Loucy (cell line): ENCODE results near the gene PKP4.

ENCODE experiments used
- CTCF ChIP-seq: fragments of 200-600 bp; sonication (generic); conservative IDR thresholded peaks from 2 replicates; pipeline ENCODE4 v1.5.1; 2014; ENCODE audit warnings: mild to moderate bottlenecking, antibody characterized with exemption, low read length
- EZH2phosphoT487 ChIP-seq: fragments of 200-600 bp; IDR thresholded peaks from 2 replicates; pipeline ENCODE4 v1.6.1; 2018; ENCODE audit warnings: antibody characterized with exemption, mild to moderate bottlenecking, moderate library complexity, borderline replicate concordance

GRCh38 chr2:158688721-158689120 lies 232.0 kb downstream of the PKP4 start:
- TF ChIP-seq CTCF (no peak), EZH2phosphoT487 (no peak)
